ENCODE results near the gene CTTN.
"Not testable (repeated sequence)": the region's sequence is repeated elsewhere in the genome, so short reads cannot be mapped to it uniquely, and the experiment has no call there.

CTTN gene

GRCh38 chr11:70384566-70385152 lies 13.7 kb upstream of the CTTN start:
- H3K27me3 Mint-ChIP-seq: no peaks in the 10 kb centered on the region
- H3K4me3 Mint-ChIP-seq: no peak overlapping the region
- H3K27ac Mint-ChIP-seq: no peak overlapping the region
- peaks cover 0 to 2% of the 10 kb centered on the region in 2 donors for H3K4me1 Mint-ChIP-seq (ENCODE audit: low read depth in 2 of 2)
- H3K36me3 Mint-ChIP-seq (ENCODE audit: insufficient read depth): peaks cover 14% of the 10 kb centered on the region
- ATAC-seq (replicated peaks) (no peak), DNase-seq (no peak)
- H3K9me3 Mint-ChIP-seq: no peaks in the 10 kb centered on the region

GRCh38 chr11:70387564-70387963 lies 10.8 kb upstream of the CTTN start:
- no peak for DNase-seq
- Mint-ChIP-seq H3K27me3 (peaks cover 8 to 10% of the 10 kb centered on the region in 2 donors), H3K4me1 (ENCODE audit: low read depth in 2 of 2) (no peaks in the 10 kb centered on the region), H3K36me3 (ENCODE audit: insufficient read depth) (peaks cover 10% of the 10 kb centered on the region), H3K4me3 (peak overlapping the region in 1 of 2 donors; percentile 11), H3K27ac (no peak overlapping the region), H3K9me3 (no peaks in the 10 kb centered on the region)
- no peak for ATAC-seq (replicated peaks)

GRCh38 chr11:70389201-70389600 lies 9.1 kb upstream of the CTTN start:
- Mint-ChIP-seq H3K27me3 (peaks cover 21 to 26% of the 10 kb centered on the region in 2 donors), H3K36me3 (ENCODE audit: insufficient read depth) (peaks cover 10% of the 10 kb centered on the region), H3K4me1 (ENCODE audit: low read depth in 2 of 2) (no peaks in the 10 kb centered on the region)

GRCh38 chr11:70390882-70391281 lies 7.4 kb upstream of the CTTN start:
- H3K27me3 Mint-ChIP-seq: peaks cover 21 to 41% of the 10 kb centered on the region in 2 donors
- not testable (repeated sequence) for H3K36me3 Mint-ChIP-seq (ENCODE audit: insufficient read depth); H3K4me3 Mint-ChIP-seq; ATAC-seq (replicated peaks); H3K9me3 Mint-ChIP-seq; H3K4me1 Mint-ChIP-seq (ENCODE audit: low read depth in 2 of 2); H3K27ac Mint-ChIP-seq; DNase-seq

More at GRCh38 chr11:70389201-70389600, 9.1 kb upstream of the CTTN start:
- DNase-seq (no peak), ATAC-seq (replicated peaks) (no peak)
- Mint-ChIP-seq H3K27ac (no peak overlapping the region), H3K9me3 (no peaks in the 10 kb centered on the region), H3K4me3 (no peak overlapping the region)

- H3K27me3 Mint-ChIP-seq: peaks cover 34 to 58% of the 10 kb centered on the region in 2 donors
- H3K4me3 Mint-ChIP-seq: no peak overlapping the region
- no peaks in the 10 kb centered on the region for H3K9me3 Mint-ChIP-seq
- DNase-seq (no peak), ATAC-seq (replicated peaks) (no peak)
- H3K4me1 Mint-ChIP-seq (ENCODE audit: low read depth in 2 of 2): peaks cover 9 to 11% of the 10 kb centered on the region in 2 donors
- no peak overlapping the region for H3K27ac Mint-ChIP-seq
- peaks cover 4% of the 10 kb centered on the region for H3K36me3 Mint-ChIP-seq (ENCODE audit: insufficient read depth)
These were observed 3.9 kb upstream of the CTTN start for GRCh38 chr11:70394211-70394950.

- Mint-ChIP-seq H3K4me1 (ENCODE audit: low read depth in 2 of 2) (peaks cover 11% of the 10 kb centered on the region in 2 donors), H3K27ac (peak overlapping the region in 1 of 2 donors; percentile 61), H3K36me3 (ENCODE audit: insufficient read depth) (peaks cover 4% of the 10 kb centered on the region), H3K27me3 (peaks cover 27 to 63% of the 10 kb centered on the region in 2 donors), H3K4me3 (peak overlapping the region; percentile 74), H3K9me3 (no peaks in the 10 kb centered on the region)
- DNase-seq (no peak), ATAC-seq (replicated peaks) (no peak)
These were observed 870 bp upstream of the CTTN start for GRCh38 chr11:70397336-70397982.

GRCh38 chr11:70398834-70399680 lies 728 bp downstream of the CTTN start:
- ATAC-seq (replicated peaks) (no peak), DNase-seq (no peak)
- no peak overlapping the region for H3K27ac Mint-ChIP-seq
- H3K27me3 Mint-ChIP-seq: peaks cover 14 to 50% of the 10 kb centered on the region in 2 donors
- H3K36me3 Mint-ChIP-seq (ENCODE audit: insufficient read depth): peaks cover 4% of the 10 kb centered on the region
- H3K4me3 Mint-ChIP-seq: peak overlapping the region; percentile 74
- no peaks in the 10 kb centered on the region for H3K9me3 Mint-ChIP-seq
- H3K4me1 Mint-ChIP-seq (ENCODE audit: low read depth in 2 of 2): peaks cover 11% of the 10 kb centered on the region in 2 donors

GRCh38 chr11:70399681-70400112 lies 1.4 kb downstream of the CTTN start:
- no peak for ATAC-seq (replicated peaks)
- Mint-ChIP-seq H3K4me3 (peak overlapping the region; percentile 27 to 74), H3K36me3 (ENCODE audit: insufficient read depth) (peaks cover 4% of the 10 kb centered on the region), H3K4me1 (ENCODE audit: low read depth in 2 of 2) (peaks cover 11% of the 10 kb centered on the region in 2 donors), H3K27ac (no peak overlapping the region), H3K9me3 (no peaks in the 10 kb centered on the region), H3K27me3 (peaks cover 13 to 47% of the 10 kb centered on the region in 2 donors)
- DNase-seq: no peak

GRCh38 chr11:70400643-70401042 lies 2.3 kb downstream of the CTTN start:
- Mint-ChIP-seq H3K4me1 (ENCODE audit: low read depth in 2 of 2) (peaks cover 11% of the 10 kb centered on the region in 2 donors), H3K9me3 (no peaks in the 10 kb centered on the region), H3K36me3 (ENCODE audit: insufficient read depth) (peaks cover 4% of the 10 kb centered on the region), H3K27ac (no peak overlapping the region), H3K27me3 (peaks cover 13 to 44% of the 10 kb centered on the region in 2 donors), H3K4me3 (no peak overlapping the region)
- DNase-seq: no peak
- ATAC-seq (replicated peaks): no peak

- Mint-ChIP-seq H3K9me3 (no peaks in the 10 kb centered on the region), H3K36me3 (ENCODE audit: insufficient read depth) (peaks cover 4% of the 10 kb centered on the region), H3K4me1 (ENCODE audit: low read depth in 2 of 2) (peaks cover 11% of the 10 kb centered on the region in 2 donors), H3K27ac (no peak overlapping the region), H3K27me3 (peaks cover 13 to 41% of the 10 kb centered on the region in 2 donors), H3K4me3 (no peak overlapping the region)
- DNase-seq: no peak
- no peak for ATAC-seq (replicated peaks)
These were observed 3.7 kb downstream of the CTTN start for GRCh38 chr11:70402016-70402415.

GRCh38 chr11:70402685-70403084 lies 4.4 kb downstream of the CTTN start:
- no peak for ATAC-seq (replicated peaks)
- no peak for DNase-seq
- Mint-ChIP-seq H3K4me1 (ENCODE audit: low read depth in 2 of 2) (peaks cover 4 to 5% of the 10 kb centered on the region in 2 donors), H3K27me3 (peaks cover 12 to 41% of the 10 kb centered on the region in 2 donors), H3K4me3 (no peak overlapping the region), H3K36me3 (ENCODE audit: insufficient read depth) (peaks cover 9% of the 10 kb centered on the region), H3K27ac (no peak overlapping the region), H3K9me3 (no peaks in the 10 kb centered on the region)

GRCh38 chr11:70404244-70404643 lies 5.9 kb downstream of the CTTN start:
- Mint-ChIP-seq H3K9me3 (no peaks in the 10 kb centered on the region), H3K4me1 (ENCODE audit: low read depth in 2 of 2) (peaks cover 0 to 2% of the 10 kb centered on the region in 2 donors), H3K4me3 (no peak overlapping the region), H3K36me3 (ENCODE audit: insufficient read depth) (peaks cover 6% of the 10 kb centered on the region), H3K27me3 (peaks cover 8 to 41% of the 10 kb centered on the region in 2 donors), H3K27ac (no peak overlapping the region)
- ATAC-seq (replicated peaks) (no peak), DNase-seq (no peak)

All from effector memory CD8-positive, alpha-beta T cell (primary cell).